ENCODE measurements around the gene DCST2. TPM values are rescaled to one million over a fixed set of nuclear protein-coding genes. Genes with fewer than 3 reads are reported as not detected.

DCST2 gene
- total and polyA plus RNA-seq, 4 donors: 0.31 to 1.7 (median 1.2) TPM

DNA sequence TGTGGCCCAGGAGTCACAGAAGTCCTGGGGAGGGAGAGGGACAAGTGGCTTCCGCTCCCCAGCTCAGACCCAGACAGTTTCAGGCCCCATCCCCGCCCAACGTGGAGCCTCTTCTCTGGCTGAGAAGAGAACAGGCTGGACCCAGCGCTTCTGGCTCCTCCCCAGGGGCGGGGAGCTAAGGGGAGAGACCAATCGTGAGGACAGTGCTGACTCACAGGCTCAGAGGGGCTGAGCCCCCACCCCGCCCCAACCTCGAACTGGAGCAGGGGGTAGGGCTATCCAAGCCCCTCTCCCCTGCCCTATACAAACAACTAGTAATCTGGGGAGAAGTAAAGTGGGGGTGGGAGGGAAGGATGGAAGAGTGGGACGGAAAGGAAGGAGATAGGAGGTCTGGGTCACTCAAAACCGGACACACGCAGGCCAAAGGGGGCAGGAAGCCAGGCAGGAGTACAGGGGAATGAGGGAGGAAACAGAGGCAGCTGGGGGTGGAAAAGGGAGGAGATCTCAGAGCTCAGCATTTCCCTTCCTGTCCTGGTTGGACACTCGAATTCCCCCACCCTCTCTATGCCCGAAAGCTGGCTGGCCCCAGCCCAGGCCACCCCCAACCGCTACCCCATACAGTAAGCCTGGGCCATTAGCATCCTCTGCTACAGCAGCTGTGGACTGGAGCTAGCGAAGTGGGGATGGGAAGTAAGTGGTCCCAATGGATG, 62.8 kb downstream of the DCST2 start, which contains the start of gene SHC1:
TSS of gene SHC1 (minus strand) at position 117 of the 710 bp plus-strand sequence. CDS start 221 bp downstream, outside the sequence.
- Histone ChIP-seq H3K27me3 (ENCODE audit: control insufficient read depth in 3 of 3, insufficient read depth in 3 of 3, low read length in 2 of 3) (no peaks in the 10 kb centered on the region), H3K4me3 (peak within 1 kb of the TSS; percentile 29), H3K9me3 (ENCODE audit: control insufficient read depth in 4 of 4, insufficient read depth in 3 of 4, low read length in 3 of 4) (no peaks in the 10 kb centered on the region), H3K4me1 (ENCODE audit: control insufficient read depth in 5 of 5, insufficient read depth in 5 of 5, low read length in 5 of 5) (peaks cover 0 to 52% (median 22%) of the 10 kb centered on the region in 5 donors), H3K27ac (ENCODE audit: low read depth in 1 of 2, low read length in 1 of 2) (peak within 1 kb of the TSS; percentile 94 to 96), H3K9ac (ENCODE audit: insufficient read depth in 1 of 2, low read length in 2 of 2) (peak within 1 kb of the TSS; percentile 41 to 69), H3K36me3 (ENCODE audit: control insufficient read depth in 4 of 4, insufficient read depth in 4 of 4, low read length in 4 of 4) (peaks cover 10 to 30% (median 21%) of the 10 kb centered on the region in 4 donors)
- peak; percentile 94 to 97 (median 97) for DNase-seq
- ATAC-seq (ENCODE audit: insufficient read depth, low FRiP score): peak; percentile 37
- TF ChIP-seq, protein P1, sequence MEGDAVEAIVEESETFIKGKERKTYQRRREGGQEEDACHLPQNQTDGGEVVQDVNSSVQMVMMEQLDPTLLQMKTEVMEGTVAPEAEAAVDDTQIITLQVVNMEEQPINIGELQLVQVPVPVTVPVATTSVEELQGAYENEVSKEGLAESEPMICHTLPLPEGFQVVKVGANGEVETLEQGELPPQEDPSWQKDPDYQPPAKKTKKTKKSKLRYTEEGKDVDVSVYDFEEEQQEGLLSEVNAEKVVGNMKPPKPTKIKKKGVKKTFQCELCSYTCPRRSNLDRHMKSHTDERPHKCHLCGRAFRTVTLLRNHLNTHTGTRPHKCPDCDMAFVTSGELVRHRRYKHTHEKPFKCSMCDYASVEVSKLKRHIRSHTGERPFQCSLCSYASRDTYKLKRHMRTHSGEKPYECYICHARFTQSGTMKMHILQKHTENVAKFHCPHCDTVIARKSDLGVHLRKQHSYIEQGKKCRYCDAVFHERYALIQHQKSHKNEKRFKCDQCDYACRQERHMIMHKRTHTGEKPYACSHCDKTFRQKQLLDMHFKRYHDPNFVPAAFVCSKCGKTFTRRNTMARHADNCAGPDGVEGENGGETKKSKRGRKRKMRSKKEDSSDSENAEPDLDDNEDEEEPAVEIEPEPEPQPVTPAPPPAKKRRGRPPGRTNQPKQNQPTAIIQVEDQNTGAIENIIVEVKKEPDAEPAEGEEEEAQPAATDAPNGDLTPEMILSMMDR (IDR thresholded peaks at IDR 0.05; ENCODE audit: control extremely low read depth, extremely low read depth): no peak
- 14 to 21% methylated on average over 15 of the region's 15 CpGs for WGBS, 2 donors

DNA sequence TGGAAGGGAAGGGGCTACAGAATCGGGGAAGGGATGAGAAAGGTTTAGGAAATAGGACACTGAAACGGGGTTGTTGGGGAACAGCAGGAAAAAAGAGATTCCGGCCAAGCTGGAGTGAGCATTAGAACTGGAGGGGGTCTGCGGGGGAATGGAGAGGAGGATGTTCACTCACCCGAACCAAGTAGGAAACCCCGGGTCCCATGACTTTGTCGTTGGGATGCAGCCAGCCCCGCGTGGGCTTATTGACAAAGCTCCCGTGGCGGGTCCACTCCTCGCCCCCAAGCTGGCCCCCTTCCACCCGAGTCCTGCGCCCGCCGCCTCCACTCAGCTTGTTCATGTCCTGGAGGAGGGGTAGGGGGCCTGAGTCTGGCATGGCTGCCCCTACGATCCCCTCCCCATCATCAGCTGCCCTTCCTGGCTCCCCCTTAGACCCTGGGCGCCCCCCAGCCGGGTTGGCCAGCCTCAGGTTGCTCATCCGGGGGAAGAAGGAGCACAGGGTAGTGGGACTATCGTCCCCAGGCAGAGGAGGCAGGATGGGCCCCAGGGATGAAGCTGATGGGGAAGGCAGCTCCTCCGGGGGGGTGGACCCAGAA, 63.6 kb downstream of the DCST2 start:
- Histone ChIP-seq H3K9me3 (ENCODE audit: control insufficient read depth in 4 of 4, insufficient read depth in 3 of 4, low read length in 3 of 4) (no peaks in the 10 kb centered on the region), H3K27ac (ENCODE audit: low read depth in 1 of 2, low read length in 1 of 2) (peak overlapping the region; percentile 94 to 96), H3K36me3 (ENCODE audit: control insufficient read depth in 4 of 4, insufficient read depth in 4 of 4, low read length in 4 of 4) (peaks cover 15 to 37% (median 27%) of the 10 kb centered on the region in 4 donors), H3K27me3 (ENCODE audit: control insufficient read depth in 3 of 3, insufficient read depth in 3 of 3, low read length in 2 of 3) (no peaks in the 10 kb centered on the region), H3K4me1 (ENCODE audit: control insufficient read depth in 5 of 5, insufficient read depth in 5 of 5, low read length in 5 of 5) (peaks cover 0 to 51% (median 22%) of the 10 kb centered on the region in 5 donors), H3K4me3 (peak overlapping the region; percentile 29), H3K9ac (ENCODE audit: insufficient read depth in 1 of 2, low read length in 2 of 2) (peak overlapping the region; percentile 14 to 41)
- ATAC-seq (ENCODE audit: insufficient read depth, low FRiP score): no peak
- WGBS, 2 donors: 37 to 42% methylated on average over 19 to 22 of the region's 22 CpGs
- DNase-seq: peak; percentile 27 to 54 (median 32)
- TF ChIP-seq, protein P1 (IDR thresholded peaks at IDR 0.05; ENCODE audit: control extremely low read depth, extremely low read depth): no peak

DNA sequence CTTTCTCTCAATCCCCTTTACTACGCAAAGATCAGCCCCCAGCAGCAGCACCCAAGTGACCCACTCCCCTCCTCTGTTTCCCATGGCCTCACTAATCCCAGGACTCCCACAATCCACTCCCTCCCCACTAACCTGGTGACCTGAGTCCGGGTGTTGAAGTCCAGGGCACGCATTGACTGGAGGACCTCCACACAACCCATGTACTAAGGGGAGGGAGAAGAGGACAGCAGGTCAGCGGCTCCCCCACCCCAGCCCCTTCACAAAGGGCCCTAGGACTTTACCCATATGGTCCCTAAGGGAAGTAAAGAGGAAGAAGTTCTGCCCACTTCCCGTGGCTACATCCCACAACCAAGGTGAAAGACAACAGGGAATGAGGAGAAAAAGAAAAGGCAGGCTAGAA, 64.3 kb downstream of the DCST2 start:
- 68 to 70% methylated on average over 5 of the region's 5 CpGs for WGBS, 2 donors
- Histone ChIP-seq H3K4me3 (peak overlapping the region; percentile 12), H3K36me3 (ENCODE audit: control insufficient read depth in 4 of 4, insufficient read depth in 4 of 4, low read length in 4 of 4) (peaks cover 18 to 41% (median 27%) of the 10 kb centered on the region in 4 donors), H3K27me3 (ENCODE audit: control insufficient read depth in 3 of 3, insufficient read depth in 3 of 3, low read length in 2 of 3) (no peaks in the 10 kb centered on the region), H3K9ac (ENCODE audit: insufficient read depth in 1 of 2, low read length in 2 of 2) (peak overlapping the region in 1 of 2 donors; percentile 7), H3K9me3 (ENCODE audit: control insufficient read depth in 4 of 4, insufficient read depth in 3 of 4, low read length in 3 of 4) (no peaks in the 10 kb centered on the region), H3K4me1 (ENCODE audit: control insufficient read depth in 5 of 5, insufficient read depth in 5 of 5, low read length in 5 of 5) (peaks cover 0 to 51% (median 22%) of the 10 kb centered on the region in 5 donors), H3K27ac (ENCODE audit: low read depth in 1 of 2, low read length in 1 of 2) (peak overlapping the region in 1 of 2 donors; percentile 94)
- TF ChIP-seq, protein P1 (IDR thresholded peaks at IDR 0.05; ENCODE audit: control extremely low read depth, extremely low read depth): no peak
- DNase-seq (no peak), ATAC-seq (ENCODE audit: insufficient read depth, low FRiP score) (no peak)
